Skeletal muscle tissue (tissue), 4 donors: ENCODE measurements around the gene KRTAP16-1. TPM values are rescaled to one million over a fixed set of nuclear protein-coding genes. Genes with fewer than 3 reads are reported as not detected.
"Not testable (repeated sequence)": the region's sequence is repeated elsewhere in the genome, so short reads cannot be mapped to it uniquely, and the experiment has no call there.

Experiments
- H3K27ac ChIP-seq: one replicate; pipeline ENCODE4 v1.7.0; 2013; ENCODE audit warnings: mild to moderate bottlenecking, low read depth, low read length, inconsistent platforms
- H3K27me3 ChIP-seq, 3 donors: one replicate each; pipeline ENCODE4 v1.7.0; 2013; ENCODE audit warnings: low read length in 3 of 3; ENCODE audit not compliant: control insufficient read depth in 3 of 3, insufficient read depth in 3 of 3
- H3K36me3 ChIP-seq, 3 donors: one replicate each; pipeline ENCODE4 v1.7.0; 2013; ENCODE audit warnings: low read length in 3 of 3; ENCODE audit not compliant: control insufficient read depth in 3 of 3, insufficient read depth in 3 of 3
- H3K4me1 ChIP-seq, 3 donors: one replicate each; pipeline ENCODE4 v1.7.0; 2013; ENCODE audit warnings: low read length in 3 of 3, mild to moderate bottlenecking in 3 of 3; ENCODE audit not compliant: control insufficient read depth in 3 of 3, insufficient read depth in 3 of 3
- H3K4me3 ChIP-seq, 3 donors: one replicate each; pipeline ENCODE4 v1.7.0; 2013; ENCODE audit warnings: low read length in 3 of 3
- H3K9ac ChIP-seq, 3 donors: one replicate each; pipeline ENCODE4 v1.7.0; 2013; ENCODE audit warnings: low read length in 3 of 3, mild to moderate bottlenecking in 3 of 3, moderate library complexity in 2 of 3, low read depth in 1 of 3
- H3K9me3 ChIP-seq, 3 donors: one replicate each; pipeline ENCODE4 v1.7.0; 2013; ENCODE audit warnings: low read length in 3 of 3; ENCODE audit not compliant: control insufficient read depth in 3 of 3
- total RNA-seq: library from RNA; depleted of rRNA; stranded (reverse); fragments of >200 nt; gene quantifications from one replicate; pipeline ENCODE4 v1.2.3, GENCODE V29; 2014
- donor health status: Osteomylitis.

KRTAP16-1 gene
- total RNA-seq: not detected

- no peak within 1 kb of the TSS for H3K27ac ChIP-seq
- H3K4me1 ChIP-seq: peaks cover 13 to 18% (median 16%) of the 10 kb centered on the region in 3 donors
- H3K36me3 ChIP-seq: no peaks in the 10 kb centered on the region
- H3K4me3 ChIP-seq: peak within 1 kb of the TSS; percentile 25 to 57 (median 45)
- no peak within 1 kb of the TSS for H3K9ac ChIP-seq
- no peaks in the 10 kb centered on the region for H3K9me3 ChIP-seq
- H3K27me3 ChIP-seq: peaks cover 0 to 42% (median 33%) of the 10 kb centered on the region in 3 donors
These were observed at the start of gene KRTAP16-1 for GRCh38 chr17:41308918-41309359. TSS of gene KRTAP16-1 (minus strand) at chr17:41309309. CDS start at chr17:41309253, 56 bp downstream.

- H3K9ac ChIP-seq: no peak overlapping the region
- H3K27ac ChIP-seq: no peak overlapping the region
- H3K9me3 ChIP-seq: no peaks in the 10 kb centered on the region
- no peaks in the 10 kb centered on the region for H3K27me3 ChIP-seq
- no peaks in the 10 kb centered on the region for H3K36me3 ChIP-seq
- no peaks in the 10 kb centered on the region for H3K4me1 ChIP-seq
- no peak overlapping the region for H3K4me3 ChIP-seq
These were observed 45.4 kb upstream of the KRTAP16-1 start for GRCh38 chr17:41354536-41354935.

GRCh38 chr17:41352597-41353366, 43.7 kb upstream of the KRTAP16-1 start:
- Histone ChIP-seq H3K4me1 (no peaks in the 10 kb centered on the region), H3K9me3 (no peaks in the 10 kb centered on the region), H3K36me3 (no peaks in the 10 kb centered on the region), H3K4me3 (no peak overlapping the region), H3K9ac (no peak overlapping the region), H3K27me3 (no peaks in the 10 kb centered on the region), H3K27ac (no peak overlapping the region)

GRCh38 chr17:41351177-41351576, 42.1 kb upstream of the KRTAP16-1 start:
- Histone ChIP-seq H3K9ac (no peak overlapping the region), H3K4me1 (no peaks in the 10 kb centered on the region), H3K9me3 (no peaks in the 10 kb centered on the region), H3K36me3 (no peaks in the 10 kb centered on the region), H3K4me3 (no peak overlapping the region), H3K27ac (no peak overlapping the region), H3K27me3 (no peaks in the 10 kb centered on the region)

GRCh38 chr17:41350381-41350878, 41.3 kb upstream of the KRTAP16-1 start, which contains the start of gene KRT33A:
TSS of gene KRT33A (minus strand) at chr17:41350828. CDS start at chr17:41350767, 61 bp downstream.
- H3K9me3 ChIP-seq, H3K4me1 ChIP-seq, H3K36me3 ChIP-seq, H3K4me3 ChIP-seq, H3K27me3 ChIP-seq, H3K9ac ChIP-seq, H3K27ac ChIP-seq: not testable (repeated sequence)

- Histone ChIP-seq H3K36me3 (no peaks in the 10 kb centered on the region), H3K9ac (no peak overlapping the region), H3K9me3 (no peaks in the 10 kb centered on the region), H3K4me3 (no peak overlapping the region), H3K27ac (no peak overlapping the region), H3K27me3 (peaks cover 0 to 2% (median 0%) of the 10 kb centered on the region in 3 donors), H3K4me1 (no peaks in the 10 kb centered on the region)
These were observed 39.0 kb upstream of the KRTAP16-1 start for GRCh38 chr17:41347869-41348760.

- H3K9ac ChIP-seq, H3K9me3 ChIP-seq, H3K36me3 ChIP-seq, H3K27me3 ChIP-seq, H3K4me3 ChIP-seq, H3K4me1 ChIP-seq, H3K27ac ChIP-seq: not testable (repeated sequence)
These were observed 37.3 kb upstream of the KRTAP16-1 start for GRCh38 chr17:41346421-41346820.

GRCh38 chr17:41345992-41346391, 36.9 kb upstream of the KRTAP16-1 start:
- H3K27ac ChIP-seq: no peak overlapping the region
- no peaks in the 10 kb centered on the region for H3K9me3 ChIP-seq
- H3K36me3 ChIP-seq: no peaks in the 10 kb centered on the region
- peaks cover 0 to 3% (median 1%) of the 10 kb centered on the region in 3 donors for H3K27me3 ChIP-seq
- H3K4me3 ChIP-seq: no peak overlapping the region
- H3K4me1 ChIP-seq: no peaks in the 10 kb centered on the region
- no peak overlapping the region for H3K9ac ChIP-seq

GRCh38 chr17:41343029-41343428, 33.9 kb upstream of the KRTAP16-1 start:
- peaks cover 0 to 3% (median 2%) of the 10 kb centered on the region in 3 donors for H3K27me3 ChIP-seq
- no peak overlapping the region for H3K27ac ChIP-seq
- H3K9me3 ChIP-seq: no peaks in the 10 kb centered on the region
- H3K4me1 ChIP-seq: peaks cover 0 to 3% (median 0%) of the 10 kb centered on the region in 3 donors
- H3K4me3 ChIP-seq: no peak overlapping the region
- H3K36me3 ChIP-seq: no peaks in the 10 kb centered on the region
- H3K9ac ChIP-seq: no peak overlapping the region
